Right lung (tissue), 10 donors: ENCODE data around the gene HTR1A. TPM values are rescaled to one million over a fixed set of nuclear protein-coding genes. Genes with fewer than 3 reads are reported as not detected.
A peak's percentile ranks its signal among the peaks of the same experiment; 100 is the strongest.

Experiments
- DNase-seq, 2 donors: peaks; one replicate each; pipeline ENCODE4 v3.0.0-alpha.2; 2013
- long read RNA-seq, 8 donors: transcript quantifications; one replicate each; lab custom pipeline, GENCODE V29; 2026
- polyA plus RNA-seq, 5 donors: library from polyadenylated mRNA; unstranded; fragments of 120-200 nt; gene quantifications; one replicate each; pipeline versions ENCODE4 v1.2.1 to v1.2.3, GENCODE V29; 2013; ENCODE audit warnings: inconsistent platforms in 1 of 5, low replicate concordance in 1 of 5; ENCODE audit not compliant: insufficient read length in 5 of 5, insufficient read depth in 1 of 5

HTR1A gene
- under 1 TPM in 2 of 5 donors, not detected in 3; 0.05 to 0.09 TPM for polyA plus RNA-seq
- long read RNA-seq, donor 1, result 0 reads
- long read RNA-seq, donor 2, result 0 reads
- long read RNA-seq, donor 3, result 0 reads
- long read RNA-seq, donor 4, result 0 reads
- long read RNA-seq, donor 5, result 0 reads
- long read RNA-seq, donor 6, result 0 reads
- long read RNA-seq, donor 7, result 0 reads
- long read RNA-seq, donor 8, result 0 reads

DNA sequence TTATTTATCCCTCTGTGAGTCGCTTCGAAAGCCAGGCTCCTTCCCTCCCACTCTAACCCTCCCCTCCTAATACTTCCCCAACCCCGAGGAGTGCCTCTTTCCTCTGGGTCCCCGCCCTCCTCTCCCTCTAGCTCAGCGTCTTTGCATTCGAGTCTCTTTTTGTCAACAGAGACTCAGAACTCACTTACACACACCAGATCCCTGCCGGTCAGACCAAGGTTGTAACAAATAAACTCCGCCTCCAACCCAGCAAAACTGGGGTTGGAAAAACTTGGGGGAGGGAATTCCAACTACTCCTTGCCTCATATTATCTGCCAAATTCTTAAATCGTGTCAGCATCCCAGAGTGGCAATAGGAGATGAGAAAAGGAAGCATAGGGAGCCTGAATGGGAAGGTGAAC, at the start of gene HTR1A:
HTR1A (minus strand) TSS at position 167 of the 400 bp plus-strand sequence. CDS start 726 bp downstream, outside the sequence.
- no peak for DNase-seq

DNA sequence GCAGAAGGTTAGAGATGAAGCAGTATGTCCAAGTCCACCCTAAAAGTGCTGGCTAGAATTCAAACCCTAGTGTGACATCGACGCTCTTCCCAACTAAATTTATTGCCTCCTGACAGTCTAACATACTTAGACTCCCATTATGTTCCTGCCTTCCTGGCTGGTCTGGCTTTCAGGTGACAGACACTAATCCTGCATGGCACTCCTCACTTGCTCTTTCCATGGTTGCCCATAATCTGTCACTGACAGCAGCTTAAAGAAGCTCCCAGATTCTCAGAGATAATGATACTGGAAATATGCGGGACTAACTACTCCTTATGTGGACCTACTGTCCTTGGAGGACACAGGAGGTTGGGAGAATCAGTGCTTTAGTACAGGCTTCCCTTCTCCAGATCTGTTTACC, 41.7 kb upstream of the HTR1A start:
- DNase-seq, result no peak

DNA sequence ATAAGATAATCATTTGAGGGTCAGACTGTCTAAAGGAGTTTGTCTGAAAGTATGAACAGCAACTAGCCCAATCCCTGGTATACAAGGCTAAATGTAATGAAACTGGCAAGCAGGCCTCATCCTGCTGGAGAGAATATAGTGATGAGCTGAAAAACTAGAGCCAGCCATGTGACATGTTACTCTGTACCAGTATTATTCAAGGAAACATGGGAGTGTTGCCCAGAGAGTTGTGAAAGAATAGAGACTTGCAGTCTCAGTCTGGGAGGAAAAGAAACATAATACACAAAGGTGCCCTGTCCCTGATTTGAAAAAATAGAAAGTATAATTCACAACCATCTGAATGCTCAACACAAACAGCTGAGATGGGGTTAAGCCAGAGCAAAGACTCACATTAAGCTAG, 37.9 kb upstream of the HTR1A start:
- no peak for DNase-seq

DNA sequence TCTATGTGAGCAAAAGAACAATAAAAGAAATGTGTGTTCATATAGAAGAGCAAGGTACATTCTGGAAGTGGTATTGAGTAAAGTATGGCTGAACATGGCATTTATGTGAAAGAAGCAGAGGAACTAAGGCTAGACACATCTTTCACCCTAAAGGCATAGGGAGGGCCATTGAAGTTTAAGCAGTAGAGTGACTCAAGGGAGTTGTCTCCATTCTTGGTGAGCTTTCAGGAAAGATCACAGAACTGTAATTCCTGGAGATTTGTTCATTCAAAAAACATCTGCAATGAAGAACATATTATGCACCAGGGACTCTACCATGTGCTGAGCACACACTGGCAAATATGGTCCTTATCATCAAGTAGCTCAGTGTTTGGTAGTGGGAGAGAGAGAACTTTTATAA, 24.8 kb upstream of the HTR1A start:
- no peak for DNase-seq

DNA sequence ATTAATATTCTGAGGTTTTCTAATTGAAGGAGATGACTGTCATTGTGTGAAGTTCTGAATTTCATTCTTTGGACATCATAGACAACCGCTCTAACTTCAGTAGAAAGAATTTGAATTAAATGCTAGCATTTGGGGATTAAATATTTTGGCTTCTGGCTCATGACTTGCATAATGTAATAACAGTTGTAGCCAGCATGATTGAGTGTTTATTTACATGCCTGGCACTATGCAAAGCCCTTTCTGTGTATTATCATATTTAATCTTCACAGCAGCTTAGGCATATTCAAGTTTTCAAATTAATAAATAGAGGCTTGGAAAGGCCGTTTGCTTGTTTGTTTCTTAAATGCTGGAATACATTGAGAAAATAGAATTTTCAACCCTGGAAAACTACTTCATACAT, 19.6 kb upstream of the HTR1A start:
- DNase-seq, result peak in 1 of 2 donors; percentile 34

DNA sequence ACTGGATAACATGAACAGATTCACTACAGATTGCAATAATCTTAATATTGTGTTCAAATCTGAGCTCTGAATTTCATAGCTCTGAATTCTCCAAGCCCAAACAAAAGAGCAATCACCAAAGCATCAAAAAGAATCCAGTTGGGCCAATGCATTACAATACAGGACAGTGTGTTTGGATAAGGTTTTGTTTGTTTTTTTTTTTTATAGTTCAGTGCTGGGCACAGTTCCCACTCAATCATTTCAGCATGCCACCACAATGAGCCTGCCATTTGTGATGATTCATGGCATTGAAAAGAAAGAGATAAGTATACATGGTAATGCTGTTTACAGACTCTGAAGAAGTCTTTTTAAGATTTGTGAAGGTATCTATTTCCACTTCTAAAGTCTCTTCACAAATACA, 1.7 kb upstream of the HTR1A start:
- DNase-seq, result no peak

DNA sequence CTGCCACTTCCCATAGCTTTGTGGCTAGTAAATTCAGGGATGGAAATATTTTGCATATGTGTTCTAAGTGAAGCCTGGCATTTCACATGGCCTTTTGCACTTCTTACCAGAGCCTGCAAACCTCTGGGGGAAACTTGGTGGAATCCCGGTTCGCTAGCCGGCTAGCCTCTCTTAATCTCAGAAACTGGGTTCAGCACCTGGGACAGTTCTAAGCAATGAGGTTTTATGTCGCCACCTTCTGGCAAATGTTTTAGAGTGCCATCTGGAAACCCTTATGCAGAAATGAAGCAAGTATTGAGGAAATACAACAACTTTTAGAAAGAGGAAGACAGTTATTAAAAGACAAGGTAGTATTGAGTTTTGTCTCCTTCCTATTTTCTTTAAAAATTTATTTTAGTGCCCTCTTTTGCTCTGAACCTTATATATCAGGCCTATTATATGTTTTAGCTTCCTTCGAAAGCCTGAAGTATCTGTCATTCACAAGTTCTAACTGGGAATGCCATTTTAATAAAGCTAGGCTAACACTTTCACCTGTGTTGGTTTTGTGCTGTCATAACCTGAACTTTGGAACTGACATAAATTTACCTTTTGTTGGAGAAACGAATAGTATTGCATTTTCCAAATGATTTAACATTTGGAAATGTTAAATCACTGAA, 963 bp upstream of the HTR1A start:
- peak; percentile 51 to 77 for DNase-seq

DNA sequence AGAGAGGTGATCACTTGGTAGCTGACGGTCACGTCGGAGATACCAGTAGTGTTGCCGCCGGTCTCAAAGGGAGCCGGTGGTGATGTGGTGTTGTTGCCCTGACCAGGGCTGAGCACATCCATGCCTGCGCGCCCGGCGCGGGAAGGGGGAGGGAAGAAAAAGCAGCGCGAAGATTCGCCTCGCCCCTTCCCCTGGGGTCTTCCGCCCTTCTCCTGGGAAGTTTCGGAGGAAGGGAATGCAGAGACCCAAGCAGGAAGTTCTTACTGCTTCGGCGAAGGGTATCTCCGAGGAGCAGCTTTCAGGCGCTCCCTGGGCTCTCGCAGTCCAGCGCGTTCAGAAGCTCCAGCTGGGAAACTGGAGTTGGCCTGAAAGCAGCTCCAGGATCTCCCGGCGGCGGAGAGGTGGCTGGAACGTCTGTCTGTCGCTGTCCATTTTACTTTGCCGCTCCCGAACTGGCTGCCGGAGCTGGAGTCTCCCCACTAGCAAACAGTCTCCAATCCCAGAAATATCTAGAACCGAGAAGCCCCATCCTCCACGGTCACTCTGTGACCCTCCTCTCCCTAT, 565 bp downstream of the HTR1A start:
- DNase-seq, result no peak

DNA sequence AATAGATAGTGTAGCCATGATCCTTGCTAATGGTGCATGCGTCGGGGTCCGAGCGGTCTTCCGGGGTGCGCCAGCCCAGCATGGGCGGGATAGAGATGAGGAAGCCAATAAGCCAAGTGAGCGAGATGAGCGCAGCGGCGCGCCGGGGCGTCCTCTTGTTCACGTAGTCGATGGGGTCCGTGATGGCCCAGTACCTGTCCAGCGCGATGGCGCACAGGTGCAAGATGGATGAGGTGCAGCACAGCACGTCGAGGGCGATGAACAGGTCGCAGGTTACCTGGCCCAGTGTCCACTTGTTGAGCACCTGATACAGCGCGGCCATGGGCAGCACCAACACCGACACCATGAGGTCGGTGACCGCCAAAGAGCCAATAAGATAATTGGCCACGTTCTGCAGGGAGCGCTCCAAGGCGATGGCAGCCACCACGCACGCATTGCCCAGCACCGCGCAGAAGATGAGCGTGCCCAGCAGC, 1.1 kb downstream of the HTR1A start:
- no peak for DNase-seq

DNA sequence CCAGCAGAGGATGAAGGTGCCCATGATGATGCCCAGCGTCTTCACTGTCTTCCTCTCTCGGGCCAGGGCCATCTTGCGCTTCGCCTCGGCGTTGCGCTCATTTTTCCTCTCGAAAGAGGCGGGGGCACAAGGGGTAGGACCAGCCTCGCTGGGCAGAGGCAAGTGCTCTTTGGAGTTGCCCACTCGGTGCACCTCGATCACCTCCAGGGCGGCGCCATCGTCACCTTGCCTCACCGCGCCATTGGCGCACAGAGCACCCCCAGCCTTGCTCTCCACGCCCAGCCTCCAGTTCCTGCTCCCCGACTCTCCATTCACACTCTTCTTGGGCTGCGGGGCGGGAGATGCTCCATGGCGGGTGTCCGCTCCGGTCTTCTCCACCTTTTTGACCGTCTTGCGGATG, 1.6 kb downstream of the HTR1A start:
- no peak for DNase-seq

DNA sequence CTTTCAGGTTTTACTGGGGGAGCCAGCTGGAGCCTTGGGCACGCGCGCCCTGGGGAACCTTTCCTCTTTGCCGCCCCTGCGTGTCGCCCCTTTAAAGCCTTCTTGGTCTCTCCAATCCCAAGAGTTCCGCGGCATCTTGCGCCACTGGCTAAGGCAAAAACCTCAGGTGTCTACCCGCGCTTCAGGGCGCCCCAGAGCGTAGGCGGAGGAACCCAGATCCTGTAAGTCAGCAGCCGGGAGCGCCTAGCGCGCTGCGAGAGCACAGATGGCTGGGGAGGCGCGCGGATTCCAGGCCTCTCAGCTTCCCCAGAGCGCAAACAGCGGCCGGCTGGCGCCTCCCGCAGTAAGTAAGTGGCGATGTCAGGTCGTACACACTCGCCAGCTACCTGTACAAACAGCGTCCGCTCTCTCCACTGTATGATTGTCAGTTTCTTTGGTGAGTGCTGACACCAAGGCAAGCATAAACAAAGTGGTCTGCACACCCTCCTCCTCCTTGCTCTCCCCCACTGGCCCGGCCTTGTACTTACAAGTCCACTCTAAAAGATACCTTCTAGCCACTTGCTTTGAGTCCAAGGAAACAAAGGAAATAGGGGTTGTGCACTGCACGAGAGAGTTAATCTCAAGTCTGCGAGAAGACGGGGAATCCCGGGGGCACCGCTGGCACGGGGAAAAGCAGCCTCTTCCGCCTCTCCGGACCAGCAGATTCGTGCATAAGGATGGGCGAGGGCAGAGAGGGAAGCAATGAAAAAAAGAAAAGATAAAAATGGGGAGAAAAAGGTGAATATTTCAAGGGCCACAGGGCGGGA, 2.9 kb downstream of the HTR1A start:
- peak; percentile 36 to 56 for DNase-seq

DNA sequence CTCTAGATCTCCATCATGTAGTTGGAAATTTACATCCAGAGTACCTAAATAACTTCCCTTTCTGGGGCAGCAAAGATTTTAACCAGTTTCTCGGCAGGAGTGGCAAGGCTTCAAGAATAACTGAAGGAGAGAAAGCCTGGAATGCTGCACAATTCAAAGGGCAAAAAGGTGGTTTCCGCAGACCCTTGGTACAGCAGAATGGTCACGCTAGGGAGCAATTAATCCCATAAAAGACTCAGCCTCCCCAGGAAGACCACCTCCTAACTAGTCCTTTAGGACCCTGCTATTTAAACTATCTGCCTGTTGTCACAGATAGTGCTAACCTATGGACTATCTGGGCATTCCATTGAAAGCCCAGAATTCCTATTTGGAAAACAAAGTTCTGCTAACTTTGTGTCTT, 3.6 kb downstream of the HTR1A start:
- no peak for DNase-seq

DNA sequence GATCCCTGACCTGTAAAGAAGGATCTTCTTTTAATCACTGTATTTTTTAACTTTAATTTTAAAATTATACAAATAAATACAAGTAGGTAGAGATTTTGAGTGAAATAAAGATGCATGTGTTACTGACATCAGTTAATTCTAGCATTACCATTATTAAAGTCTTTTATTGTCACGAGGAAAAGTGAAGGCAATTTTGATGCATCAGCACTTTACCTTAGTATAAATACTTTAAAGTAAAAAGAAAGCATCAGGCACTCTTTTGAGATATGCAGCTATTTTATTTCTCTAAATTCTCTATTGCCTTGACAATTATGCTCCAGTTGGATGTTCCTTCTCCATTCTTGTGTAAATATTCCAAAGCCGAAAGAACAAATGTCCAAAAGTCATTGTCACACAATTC, 4.6 kb downstream of the HTR1A start:
- DNase-seq, result no peak

DNA sequence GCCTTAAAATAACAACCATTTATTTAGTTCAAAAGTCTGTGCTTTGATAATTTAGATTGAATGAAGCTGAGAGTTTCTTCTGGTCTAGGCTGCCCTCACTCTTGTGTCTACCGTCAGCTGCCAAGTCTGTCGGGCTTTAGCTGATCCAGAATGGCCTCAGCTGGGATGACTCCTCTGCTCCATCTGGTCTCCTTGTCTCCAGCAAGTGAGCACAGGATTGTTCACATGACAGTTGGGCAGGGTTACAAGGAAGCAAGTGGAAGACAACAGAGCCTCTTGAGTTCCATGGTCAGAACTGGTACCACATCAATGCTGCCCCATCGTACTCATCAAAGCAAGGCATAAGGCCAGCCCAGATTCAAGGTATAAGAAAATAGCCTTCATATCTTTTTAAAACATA, 9.0 kb downstream of the HTR1A start:
- DNase-seq, result no peak

DNA sequence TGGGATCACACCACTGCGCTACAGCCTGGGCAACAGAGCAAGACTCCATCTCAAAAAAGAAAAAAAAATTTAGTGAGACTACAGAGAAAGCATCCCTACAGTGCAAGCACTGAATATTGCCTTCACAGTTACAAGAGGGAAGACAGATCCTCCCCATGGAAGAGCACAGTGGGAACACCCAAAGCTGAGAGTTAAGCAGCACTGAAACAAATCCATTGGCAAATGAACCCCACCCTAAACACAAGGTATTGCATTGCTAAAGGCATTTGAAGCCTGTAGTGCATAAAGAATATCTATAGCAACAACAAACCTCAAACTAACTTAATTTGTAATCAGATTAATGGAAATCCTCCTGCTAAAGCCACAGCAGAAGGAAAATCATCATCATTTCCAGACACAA, 27.1 kb downstream of the HTR1A start:
- no peak for DNase-seq

DNA sequence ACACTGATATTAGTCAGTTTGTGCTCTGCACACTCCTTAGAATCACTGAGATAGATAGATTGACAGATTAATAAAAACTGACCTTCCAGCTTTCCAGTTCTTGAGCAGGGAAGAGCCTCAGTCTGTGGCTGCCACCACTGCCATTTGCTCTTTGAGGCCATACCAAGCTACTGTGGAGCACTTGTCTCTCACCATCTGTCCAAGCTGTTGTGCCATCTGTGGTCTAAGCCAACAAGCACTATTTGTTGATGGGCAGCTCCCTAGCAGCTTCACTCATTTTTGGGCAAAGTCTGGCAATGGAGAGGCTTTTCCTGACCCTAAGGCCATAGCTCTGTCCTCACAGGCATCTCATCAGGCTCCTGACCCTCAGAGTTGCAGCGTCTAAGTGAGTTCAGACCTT, 30.4 kb downstream of the HTR1A start:
- no peak for DNase-seq

DNA sequence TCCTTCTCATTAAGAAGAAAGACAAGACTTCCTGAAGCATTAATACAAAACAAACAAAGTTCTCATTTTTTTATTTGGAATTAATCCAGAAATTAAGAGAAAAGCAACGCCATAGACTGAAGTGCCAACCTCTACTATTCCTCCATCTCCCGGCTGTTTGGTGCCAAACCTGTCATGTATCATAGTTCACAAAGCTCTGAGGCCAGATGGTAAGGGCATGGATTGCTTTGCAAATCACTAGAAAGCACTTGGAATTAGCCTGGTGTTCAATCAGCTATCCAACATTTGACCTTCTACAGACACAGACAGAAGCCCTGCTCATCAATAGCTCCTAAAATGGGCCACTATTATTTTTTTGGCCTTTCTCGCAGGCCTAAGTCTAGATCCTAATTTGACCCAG, 33.8 kb downstream of the HTR1A start:
- no peak for DNase-seq

DNA sequence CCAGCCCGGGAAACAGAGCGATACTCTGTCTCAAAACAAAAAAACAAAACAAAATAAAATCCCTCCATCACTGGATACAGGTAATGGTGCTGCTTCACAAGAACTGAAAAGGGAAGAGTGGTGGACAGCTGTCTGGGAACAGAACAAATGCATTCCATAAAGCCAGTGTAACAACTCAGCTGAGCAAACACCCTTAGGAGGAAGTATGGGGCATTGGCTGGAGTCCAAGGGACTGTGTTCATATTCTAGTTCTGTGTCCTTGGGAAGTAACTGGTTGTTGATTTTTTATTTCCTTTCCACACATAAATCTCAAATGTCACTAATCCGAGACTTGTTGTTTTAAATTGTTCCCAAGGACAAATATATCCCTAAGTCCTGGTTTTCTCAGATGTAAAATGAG, 38.3 kb downstream of the HTR1A start:
- DNase-seq, result peak in 1 of 2 donors; percentile 1

DNA sequence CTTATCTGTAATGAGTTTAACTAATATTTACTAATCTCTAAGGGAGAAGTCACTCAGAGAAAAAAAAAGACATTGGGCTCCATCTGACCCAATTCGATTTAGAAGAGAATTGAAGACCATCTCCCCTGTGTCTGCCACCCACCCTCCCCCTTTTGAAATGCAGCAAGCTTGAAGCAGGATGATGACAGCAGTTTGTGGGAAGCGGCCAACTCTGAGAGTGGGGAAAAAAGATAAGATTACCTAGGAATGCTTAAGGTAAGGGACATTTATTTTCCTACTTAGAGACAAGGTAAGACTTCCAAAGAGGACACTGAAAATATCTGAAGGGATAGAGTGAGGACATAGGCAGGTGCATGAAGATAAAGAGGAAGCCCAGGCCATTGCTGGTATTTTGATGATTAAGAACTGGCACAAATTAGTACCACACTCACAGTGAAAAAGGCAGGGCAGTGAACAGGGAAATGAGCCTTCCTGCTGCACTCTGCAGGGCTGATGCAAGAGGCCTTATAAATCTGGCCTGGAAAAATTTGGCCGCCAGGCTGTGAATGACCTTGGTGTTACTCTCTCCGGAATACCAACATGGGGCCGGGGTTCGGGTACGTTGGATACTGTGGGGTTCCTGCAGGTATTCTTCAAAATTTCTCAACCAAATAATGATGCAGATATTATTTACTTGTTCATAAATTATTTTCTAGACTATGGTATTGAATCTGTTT, 42.3 kb downstream of the HTR1A start:
- DNase-seq, result no peak

DNA sequence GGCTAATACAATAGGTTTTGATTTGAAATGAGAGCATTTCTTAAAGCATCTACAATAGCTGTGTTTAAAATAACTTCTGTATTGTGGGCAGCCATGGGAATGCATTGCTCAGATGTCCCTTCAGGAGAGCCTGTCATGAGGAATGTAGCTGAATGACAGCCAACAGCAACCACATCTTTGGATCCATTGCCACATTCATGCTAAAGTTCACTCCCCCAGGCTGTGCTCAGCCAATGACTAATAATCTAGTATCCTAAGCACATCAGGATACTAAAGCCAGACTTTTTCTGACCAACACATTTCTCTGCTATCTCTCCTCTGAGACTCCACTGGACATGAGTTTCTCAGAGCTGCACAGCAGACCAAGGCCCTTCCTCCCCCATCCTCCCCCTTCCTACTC, 45.5 kb downstream of the HTR1A start:
- DNase-seq, result no peak

DNA sequence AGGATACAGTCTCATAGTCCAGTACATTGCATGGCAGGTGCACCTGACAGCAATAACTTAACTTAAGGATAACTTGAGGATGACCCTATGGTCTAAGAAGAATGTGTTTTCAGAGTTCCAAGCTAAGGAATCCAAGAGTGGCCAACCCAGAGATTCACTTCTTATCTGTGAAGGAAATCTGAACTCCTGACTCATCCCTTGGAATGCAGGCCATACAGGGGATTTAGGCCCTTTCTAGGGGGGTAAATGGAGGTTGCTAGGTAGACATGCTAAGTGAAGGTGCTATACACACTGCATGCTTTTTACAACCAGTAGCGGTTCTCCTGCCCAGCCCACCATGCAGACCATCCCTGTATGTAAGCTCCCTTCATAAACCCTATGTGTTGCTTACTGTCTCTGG, 50.4 kb downstream of the HTR1A start:
- no peak for DNase-seq
